ENCODE measurements around the gene COQ6.

- TF ChIP-seq, protein P1, sequence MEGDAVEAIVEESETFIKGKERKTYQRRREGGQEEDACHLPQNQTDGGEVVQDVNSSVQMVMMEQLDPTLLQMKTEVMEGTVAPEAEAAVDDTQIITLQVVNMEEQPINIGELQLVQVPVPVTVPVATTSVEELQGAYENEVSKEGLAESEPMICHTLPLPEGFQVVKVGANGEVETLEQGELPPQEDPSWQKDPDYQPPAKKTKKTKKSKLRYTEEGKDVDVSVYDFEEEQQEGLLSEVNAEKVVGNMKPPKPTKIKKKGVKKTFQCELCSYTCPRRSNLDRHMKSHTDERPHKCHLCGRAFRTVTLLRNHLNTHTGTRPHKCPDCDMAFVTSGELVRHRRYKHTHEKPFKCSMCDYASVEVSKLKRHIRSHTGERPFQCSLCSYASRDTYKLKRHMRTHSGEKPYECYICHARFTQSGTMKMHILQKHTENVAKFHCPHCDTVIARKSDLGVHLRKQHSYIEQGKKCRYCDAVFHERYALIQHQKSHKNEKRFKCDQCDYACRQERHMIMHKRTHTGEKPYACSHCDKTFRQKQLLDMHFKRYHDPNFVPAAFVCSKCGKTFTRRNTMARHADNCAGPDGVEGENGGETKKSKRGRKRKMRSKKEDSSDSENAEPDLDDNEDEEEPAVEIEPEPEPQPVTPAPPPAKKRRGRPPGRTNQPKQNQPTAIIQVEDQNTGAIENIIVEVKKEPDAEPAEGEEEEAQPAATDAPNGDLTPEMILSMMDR (conservative IDR thresholded peaks at IDR 0.05), result no peak
- no peak for TF ChIP-seq EZH2 (IDR thresholded peaks at IDR 0.05; ENCODE audit: low read depth)
These were observed 26.0 kb downstream of the COQ6 start for GRCh38 chr14:73976125-73976524.

All from PC-9 (cell line).